Body of pancreas (tissue), 4 donors: ENCODE data around the gene PERM1. TPM values are rescaled to one million over a fixed set of nuclear protein-coding genes. Genes with fewer than 3 reads are reported as not detected.
A peak's percentile ranks its signal among the peaks of the same experiment; 100 is the strongest.
"Not testable (repeated sequence)": the region's sequence is repeated elsewhere in the genome, so short reads cannot be mapped to it uniquely, and the experiment has no call there.

Source experiments
- ATAC-seq: fragments of 150-250 bp; one replicate; pipeline ENCODE4 v1.9.1; 2016
- DNase-seq, 4 donors: peaks; one replicate each; pipeline ENCODE4 v3.0.0-alpha.2; 2019
- H3K27ac ChIP-seq, 4 donors: fragments of 200-600 bp; sonication (generic); 1 replicate in 3 of 4; 2 replicates in 1 of 4; pipeline versions ENCODE4 v1.5.1 to v1.6.1; 2016 to 2019; ENCODE audit warnings: mild to moderate bottlenecking in 1 of 4, mixed read lengths in 1 of 4, moderate library complexity in 1 of 4
- H3K27me3 ChIP-seq, 2 donors: fragments of 200-600 bp; sonication (generic); one replicate each; pipeline ENCODE4 v1.6.0; 2016; ENCODE audit warnings: mild to moderate bottlenecking in 1 of 2
- H3K36me3 ChIP-seq, 2 donors: fragments of 200-600 bp; sonication (generic); replicated peaks in 1 of 2; 2 replicates each; pipeline ENCODE4 v1.5.1; 2016; ENCODE audit warnings: low read depth in 2 of 2; ENCODE audit not compliant: insufficient read depth in 1 of 2
- H3K4me1 ChIP-seq: fragments of 200-600 bp; sonication (generic); one replicate; pipeline ENCODE4 v1.6.0; 2016
- H3K4me3 ChIP-seq, 2 donors: fragments of 200-600 bp; sonication (generic); 1 replicate in 1 of 2; 2 replicates in 1 of 2; pipeline ENCODE4 v1.5.1; 2016 to 2019
- H3K9me3 ChIP-seq, 3 donors: fragments of 200-600 bp; sonication (generic); 1 replicate in 2 of 3; 2 replicates in 1 of 3; pipeline ENCODE4 v1.5.1; 2016
- POLR2A ChIP-seq, 3 donors: fragments of 450-650 bp; IDR thresholded peaks; one replicate each; pipeline ENCODE4 v1.6.1; 2016; ENCODE audit warnings: antibody characterized with exemption in 3 of 3, mild to moderate bottlenecking in 2 of 3
- WGBS, 2 donors: methylation state at CpG; one replicate each; pipeline ENCODE4 v1.1.5; 2017; 5-methylcytosine and 5-hydroxymethylcytosine counted together
- intact Hi-C: fragments of 100-400 bp; cut with DNase I; formaldehyde crosslinking; loops from one replicate; pipeline ENCODE4 v1.15.1; 2023
- total RNA-seq, 2 donors: library from RNA; depleted of rRNA; stranded (reverse); fragments of >200 nt; gene quantifications; one replicate each; pipeline ENCODE4 v1.1.0, GENCODE V29; 2016
- TF ChIP-seq, protein P1 (sequence below), 7 experiments: fragments of 450-650 bp in 4 of 7; fragments of 200-600 bp in 3 of 7; sonication (generic) in 3 of 7; IDR thresholded peaks; one replicate each; pipeline ENCODE4 v1.5.1; 2016 to 2019; ENCODE audit warnings: antibody characterized with exemption in 7 of 7

Gene PERM1
- total RNA-seq, 2 donors from 2014 or later = not detected

DNA sequence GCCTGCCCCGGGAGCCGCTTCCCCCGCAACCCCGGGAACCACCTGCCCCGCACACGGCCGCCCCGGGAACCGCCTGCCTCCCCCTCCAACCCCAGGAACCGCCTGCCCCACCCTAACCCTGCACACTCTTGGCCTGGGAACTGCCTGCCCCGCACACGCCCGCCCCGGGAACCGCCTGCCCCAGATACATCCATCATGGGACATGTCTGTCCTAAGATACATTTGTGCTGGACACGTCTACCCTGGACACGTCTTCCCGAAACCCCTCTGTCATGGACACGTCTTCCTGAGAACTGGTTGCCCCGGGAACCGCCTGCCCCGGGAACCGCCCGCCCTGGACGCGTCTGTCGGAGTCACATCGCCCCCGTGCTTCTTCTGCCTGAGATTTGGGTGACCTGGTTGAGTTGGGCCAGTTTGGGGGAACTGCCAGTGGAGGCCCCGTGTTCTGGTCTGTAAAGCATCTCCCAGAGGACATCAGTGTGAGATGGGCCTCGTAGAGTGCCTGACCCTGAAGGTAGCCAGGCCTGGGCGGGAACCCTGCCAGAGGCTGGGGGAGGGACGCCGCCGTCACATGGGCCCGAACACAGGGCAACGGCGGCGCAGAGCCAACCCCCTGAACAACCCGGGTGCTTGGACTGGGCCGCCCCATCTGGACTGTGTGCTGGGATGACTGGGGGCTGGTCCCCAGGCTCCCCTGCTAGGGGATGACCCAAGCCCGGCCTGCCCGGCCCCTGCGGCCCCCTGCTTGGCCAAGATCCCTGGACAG is 3.6 kb downstream of the PERM1 start:
- no peaks in the 10 kb centered on the region for H3K27me3 ChIP-seq
- intact Hi-C loops = no loop called here
- no peak for TF ChIP-seq POLR2A (IDR thresholded peaks at IDR 0.05)
- TF ChIP-seq, protein P1, sequence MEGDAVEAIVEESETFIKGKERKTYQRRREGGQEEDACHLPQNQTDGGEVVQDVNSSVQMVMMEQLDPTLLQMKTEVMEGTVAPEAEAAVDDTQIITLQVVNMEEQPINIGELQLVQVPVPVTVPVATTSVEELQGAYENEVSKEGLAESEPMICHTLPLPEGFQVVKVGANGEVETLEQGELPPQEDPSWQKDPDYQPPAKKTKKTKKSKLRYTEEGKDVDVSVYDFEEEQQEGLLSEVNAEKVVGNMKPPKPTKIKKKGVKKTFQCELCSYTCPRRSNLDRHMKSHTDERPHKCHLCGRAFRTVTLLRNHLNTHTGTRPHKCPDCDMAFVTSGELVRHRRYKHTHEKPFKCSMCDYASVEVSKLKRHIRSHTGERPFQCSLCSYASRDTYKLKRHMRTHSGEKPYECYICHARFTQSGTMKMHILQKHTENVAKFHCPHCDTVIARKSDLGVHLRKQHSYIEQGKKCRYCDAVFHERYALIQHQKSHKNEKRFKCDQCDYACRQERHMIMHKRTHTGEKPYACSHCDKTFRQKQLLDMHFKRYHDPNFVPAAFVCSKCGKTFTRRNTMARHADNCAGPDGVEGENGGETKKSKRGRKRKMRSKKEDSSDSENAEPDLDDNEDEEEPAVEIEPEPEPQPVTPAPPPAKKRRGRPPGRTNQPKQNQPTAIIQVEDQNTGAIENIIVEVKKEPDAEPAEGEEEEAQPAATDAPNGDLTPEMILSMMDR (IDR thresholded peaks at IDR 0.05) = no peak

DNA sequence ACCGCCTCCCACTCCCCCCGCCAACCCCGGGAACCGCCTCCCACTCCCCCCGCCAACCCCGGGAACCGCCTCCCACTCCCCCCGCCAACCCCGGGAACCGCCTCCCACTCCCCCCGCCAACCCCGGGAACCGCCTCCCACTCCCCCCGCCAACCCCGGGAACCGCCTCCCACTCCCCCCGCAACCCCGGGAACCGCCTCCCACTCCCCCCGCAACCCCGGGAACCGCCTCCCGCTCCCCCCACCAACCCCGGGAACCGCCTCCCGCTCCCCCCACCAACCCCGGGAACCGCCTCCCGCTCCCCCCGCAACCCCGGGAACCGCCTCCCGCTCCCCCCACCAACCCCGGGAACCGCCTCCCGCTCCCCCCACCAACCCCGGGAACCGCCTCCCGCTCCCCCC is 5.1 kb downstream of the PERM1 start:
- ATAC-seq, H3K4me3 ChIP-seq, H3K27ac ChIP-seq, H3K27me3 ChIP-seq, H3K9me3 ChIP-seq, intact Hi-C loops, H3K4me1 ChIP-seq, H3K36me3 ChIP-seq: not testable (repeated sequence)
- peak in 1 of 4 donors; percentile 11 for DNase-seq
- WGBS, 2 donors = no CpG with 5 or more reads among the region's 39 CpGs

More for the DNA sequence above, 3.6 kb downstream of the PERM1 start:
- H3K36me3 ChIP-seq = no peaks in the 10 kb centered on the region
- H3K4me1 ChIP-seq = peaks cover 10% of the 10 kb centered on the region
- H3K4me3 ChIP-seq = no peak overlapping the region
- WGBS, 2 donors = 69 to 77% methylated on average over 18 to 30 of the region's 44 CpGs
- no peak overlapping the region for H3K27ac ChIP-seq
- ATAC-seq (no peak), DNase-seq (peak in 1 of 4 donors; percentile 10)
- no peaks in the 10 kb centered on the region for H3K9me3 ChIP-seq

DNA sequence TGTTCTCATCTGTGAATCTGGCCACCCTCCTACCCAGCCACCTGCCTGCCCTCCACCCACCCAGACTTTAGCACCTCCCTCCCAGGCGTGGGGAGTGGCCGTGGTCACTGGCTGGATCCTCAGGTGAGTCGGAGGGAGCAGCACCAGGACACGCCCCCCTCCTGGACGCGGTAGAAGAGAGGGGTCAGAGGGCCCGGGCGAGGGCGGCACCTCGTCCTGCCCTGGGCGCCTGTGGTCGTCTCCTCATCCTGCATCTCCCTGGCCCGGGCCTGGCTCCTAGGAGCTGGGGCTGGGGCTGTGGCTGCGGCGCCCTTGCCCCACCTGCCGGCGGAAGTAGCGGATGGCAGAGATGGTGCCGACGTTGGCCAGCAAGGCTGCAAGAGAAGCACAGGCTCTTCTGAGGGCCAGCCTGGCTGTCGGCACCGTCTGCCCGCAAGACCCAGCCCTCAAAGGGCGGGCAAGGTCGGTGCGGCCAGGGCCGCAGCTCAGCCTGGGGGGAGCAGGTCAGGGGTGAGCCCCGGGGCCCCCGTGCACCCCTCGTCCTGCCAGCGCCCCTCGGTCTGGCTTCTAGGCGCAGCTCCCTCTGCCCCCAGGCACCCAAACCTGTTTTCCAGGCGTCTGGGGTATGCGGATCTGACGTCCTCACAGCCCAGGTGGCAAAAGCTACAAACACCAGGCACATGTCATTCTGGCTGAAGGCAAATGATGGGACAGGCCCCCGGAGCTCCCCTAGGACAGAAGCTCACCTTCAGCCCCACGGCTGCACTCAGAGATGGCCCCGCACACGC is 5.8 kb downstream of the PERM1 start:
- intact Hi-C loops = no loop called here
- H3K4me1 ChIP-seq = peaks cover 10% of the 10 kb centered on the region

DNA sequence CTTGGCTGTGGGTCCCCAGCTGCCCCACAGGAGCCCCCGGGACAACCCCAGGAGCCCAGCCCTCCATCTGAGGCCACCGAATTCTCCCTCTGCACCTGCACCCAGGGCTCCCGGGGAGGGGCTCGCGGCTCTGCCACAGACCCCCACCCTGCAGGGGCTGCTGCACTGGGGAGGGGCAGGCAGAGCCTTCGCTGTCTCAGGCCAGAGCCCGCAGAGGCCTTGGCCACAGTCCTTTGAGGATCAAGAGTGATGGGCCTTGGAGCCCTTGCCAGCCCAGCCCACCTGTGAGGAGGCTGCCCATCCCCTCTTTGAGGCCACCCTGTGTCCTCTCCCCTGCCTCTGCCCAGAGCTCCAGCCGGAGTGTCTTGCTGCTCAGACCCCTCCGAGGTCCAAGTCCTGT is 6.5 kb downstream of the PERM1 start:
- intact Hi-C loops = no loop called here
- no peak overlapping the region for H3K4me3 ChIP-seq

More for the DNA sequence above, 5.8 kb downstream of the PERM1 start:
- H3K27me3 ChIP-seq = no peaks in the 10 kb centered on the region
- H3K9me3 ChIP-seq = no peaks in the 10 kb centered on the region
- DNase-seq (peak; percentile 66 to 76 (median 72)), ATAC-seq (peak; percentile 86)
- H3K4me3 ChIP-seq = no peak overlapping the region
- TF ChIP-seq POLR2A (IDR thresholded peaks at IDR 0.05) = no peak
- TF ChIP-seq, protein P1 (IDR thresholded peaks at IDR 0.05) = peak; percentile 33 to 77 (median 65)
- H3K27ac ChIP-seq = peak overlapping the region in 1 of 4 donors; percentile 10
- no peaks in the 10 kb centered on the region for H3K36me3 ChIP-seq
- 3% methylated on average over 35 of the region's 40 CpGs; no CpG with 5 or more reads in 1 of the 2 donors for WGBS, 2 donors

More for the DNA sequence above, 6.5 kb downstream of the PERM1 start:
- Histone ChIP-seq H3K4me1 (peaks cover 10% of the 10 kb centered on the region), H3K27ac (no peak overlapping the region), H3K9me3 (no peaks in the 10 kb centered on the region), H3K27me3 (peaks cover 0 to 6% of the 10 kb centered on the region in 2 donors), H3K36me3 (no peaks in the 10 kb centered on the region)
- no peak for ATAC-seq
- no peak for DNase-seq
- TF ChIP-seq, protein P1 (IDR thresholded peaks at IDR 0.05) = no peak
- TF ChIP-seq POLR2A (IDR thresholded peaks at IDR 0.05) = no peak
- 50 to 54% methylated on average over 2 to 6 of the region's 9 CpGs for WGBS, 2 donors
